Measurements from ENCODE around the gene CYP21A2.

DNA sequence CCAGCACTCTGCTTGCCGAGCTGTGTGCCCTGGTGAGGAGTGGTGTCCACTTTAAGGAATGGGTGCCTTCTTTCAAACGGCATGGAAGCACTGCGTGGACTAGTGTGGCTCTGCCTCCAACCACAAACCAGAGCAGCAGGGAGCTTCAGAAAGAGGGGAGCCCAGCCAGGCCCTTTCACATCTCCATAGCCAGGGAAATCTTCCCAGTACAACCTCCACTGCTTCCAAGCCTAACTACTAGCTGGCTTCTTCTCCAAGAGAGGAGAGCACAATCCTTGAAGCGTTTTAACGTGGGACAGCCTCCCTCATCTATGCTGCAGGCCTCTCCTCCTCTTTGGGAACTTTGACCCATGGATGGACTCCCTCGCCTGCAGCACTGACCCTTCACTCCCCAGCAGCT, 44.3 kb downstream of the CYP21A2 start:
- TF ChIP-seq POLR2A (IDR thresholded peaks at IDR 0.05; ENCODE audit: extremely low read depth, insufficient read length), result no peak
- TF ChIP-seq, protein P1, sequence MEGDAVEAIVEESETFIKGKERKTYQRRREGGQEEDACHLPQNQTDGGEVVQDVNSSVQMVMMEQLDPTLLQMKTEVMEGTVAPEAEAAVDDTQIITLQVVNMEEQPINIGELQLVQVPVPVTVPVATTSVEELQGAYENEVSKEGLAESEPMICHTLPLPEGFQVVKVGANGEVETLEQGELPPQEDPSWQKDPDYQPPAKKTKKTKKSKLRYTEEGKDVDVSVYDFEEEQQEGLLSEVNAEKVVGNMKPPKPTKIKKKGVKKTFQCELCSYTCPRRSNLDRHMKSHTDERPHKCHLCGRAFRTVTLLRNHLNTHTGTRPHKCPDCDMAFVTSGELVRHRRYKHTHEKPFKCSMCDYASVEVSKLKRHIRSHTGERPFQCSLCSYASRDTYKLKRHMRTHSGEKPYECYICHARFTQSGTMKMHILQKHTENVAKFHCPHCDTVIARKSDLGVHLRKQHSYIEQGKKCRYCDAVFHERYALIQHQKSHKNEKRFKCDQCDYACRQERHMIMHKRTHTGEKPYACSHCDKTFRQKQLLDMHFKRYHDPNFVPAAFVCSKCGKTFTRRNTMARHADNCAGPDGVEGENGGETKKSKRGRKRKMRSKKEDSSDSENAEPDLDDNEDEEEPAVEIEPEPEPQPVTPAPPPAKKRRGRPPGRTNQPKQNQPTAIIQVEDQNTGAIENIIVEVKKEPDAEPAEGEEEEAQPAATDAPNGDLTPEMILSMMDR (IDR thresholded peaks at IDR 0.05; ENCODE audit: low read depth, low read length), result no peak
